NCI-H2171 (cell line): ENCODE data around the gene SEZ6L.

Experiments
- DNase-seq: peaks from one replicate; lab custom pipeline; 2025; lab: John Stamatoyannopoulos, UW

The SEZ6L gene

GRCh38 chr22:26169315-26170111, at the start of gene SEZ6L:
SEZ6L (plus strand) TSS chr22:26169462; CDS start chr22:26169670, 208 bp downstream.
- DNase-seq = peak; percentile 45

GRCh38 chr22:26122920-26123468, 46.3 kb upstream of the SEZ6L start:
- no peak for DNase-seq

- no peak for DNase-seq
Measured at GRCh38 chr22:26124991-26125725, 44.1 kb upstream of the SEZ6L start.

- no peak for DNase-seq
Measured at GRCh38 chr22:26127126-26127525, 42.1 kb upstream of the SEZ6L start.

GRCh38 chr22:26127556-26127955, 41.7 kb upstream of the SEZ6L start:
- DNase-seq = no peak

GRCh38 chr22:26131589-26132154, 37.6 kb upstream of the SEZ6L start:
- no peak for DNase-seq

- DNase-seq = no peak
Measured at GRCh38 chr22:26134654-26135330, 34.5 kb upstream of the SEZ6L start.

- DNase-seq = no peak
Measured at GRCh38 chr22:26135806-26136205, 33.5 kb upstream of the SEZ6L start.

- DNase-seq = no peak
Measured at GRCh38 chr22:26139310-26139709, 30.0 kb upstream of the SEZ6L start.

- peak; percentile 25 for DNase-seq
Measured at GRCh38 chr22:26141831-26142230, 27.4 kb upstream of the SEZ6L start.

GRCh38 chr22:26143806-26144325, 25.4 kb upstream of the SEZ6L start:
- peak; percentile 39 for DNase-seq

GRCh38 chr22:26159886-26160285, 9.4 kb upstream of the SEZ6L start:
- no peak for DNase-seq

- DNase-seq = no peak
Measured at GRCh38 chr22:26161746-26162145, 7.5 kb upstream of the SEZ6L start.

GRCh38 chr22:26162926-26163325, 6.3 kb upstream of the SEZ6L start:
- no peak for DNase-seq

GRCh38 chr22:26164174-26164573, 5.1 kb upstream of the SEZ6L start:
- DNase-seq = no peak

- peak; percentile 22 for DNase-seq
Measured at GRCh38 chr22:26168330-26168851, 871 bp upstream of the SEZ6L start.

GRCh38 chr22:26168939-26169314, 335 bp upstream of the SEZ6L start:
- peak; percentile 21 for DNase-seq

- no peak for DNase-seq
Measured at GRCh38 chr22:26170112-26170492, 840 bp downstream of the SEZ6L start.

- DNase-seq = no peak
Measured at GRCh38 chr22:26170795-26171580, 1.7 kb downstream of the SEZ6L start.

- DNase-seq = peak; percentile 32
Measured at GRCh38 chr22:26172389-26172990, 3.2 kb downstream of the SEZ6L start.
